ENCODE measurements around the gene ZFP1. TPM values are rescaled to one million over a fixed set of nuclear protein-coding genes. Genes with fewer than 3 reads are reported as not detected.

The ZFP1 gene
- total RNA-seq = 10.4 TPM
- long read RNA-seq, transcript ZFP1-209 (4 exons, 1,457 nt) = major isoform, 12 of 22 reads
- long read RNA-seq, partial matches to known transcripts = 0 of 22 reads
- long read RNA-seq, other reads (novel, unspliced or antisense) = 7 of 22 reads

DNA sequence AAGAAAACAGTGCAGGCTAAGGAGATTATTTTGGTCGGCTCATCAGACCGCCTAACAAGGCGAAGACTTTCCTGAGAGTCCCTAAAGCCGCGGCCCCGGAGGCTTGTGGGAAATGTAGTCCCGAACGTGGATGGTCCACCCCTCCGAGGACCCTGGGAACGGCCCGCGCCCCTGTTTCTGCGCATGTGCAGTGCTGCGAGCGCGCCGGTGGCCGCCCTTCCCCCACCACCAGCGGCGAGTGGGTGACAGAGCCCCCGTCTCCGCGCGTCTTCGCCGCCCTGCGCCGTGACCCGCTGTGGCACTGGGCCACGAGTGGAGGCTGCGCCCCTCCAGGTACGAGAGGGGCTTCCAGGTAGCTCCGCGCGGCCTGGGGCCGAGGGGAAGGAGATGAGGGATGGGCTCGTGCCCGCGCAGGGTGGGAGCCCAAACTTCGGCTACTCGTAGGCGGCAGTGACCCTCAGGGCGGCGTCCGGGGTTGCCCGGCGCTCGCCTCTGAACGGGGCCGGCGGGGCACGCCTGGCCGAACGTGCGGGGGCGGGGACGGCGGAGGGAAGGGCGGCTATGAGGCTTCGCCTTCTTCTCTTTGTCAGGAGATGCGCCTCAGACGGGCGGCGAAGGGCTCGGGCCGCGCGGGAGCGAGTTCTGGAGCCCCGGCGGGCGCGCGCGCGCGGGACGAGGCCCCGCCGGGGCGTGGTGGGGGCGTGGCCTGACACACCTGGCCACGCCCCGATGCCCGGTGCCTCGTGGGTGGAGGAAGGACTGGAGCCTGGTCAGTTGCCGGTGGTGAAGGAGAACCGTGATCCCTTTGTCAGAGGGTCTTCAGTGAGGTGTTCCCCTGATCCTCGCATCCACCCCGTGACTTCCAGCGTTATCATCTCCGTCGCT lies at the start of gene ZFP1:
Gene ZFP1, plus strand, starts transcription at position 214 of the 885 bp plus-strand sequence. CDS start 4,428 bp downstream, outside the sequence.
- peak; percentile 98 for DNase-seq
- intact Hi-C loops (cut with DNase I) = no loop called here
- H3K27me3 ChIP-seq (ENCODE audit: low read depth) = no peaks in the 10 kb centered on the region

DNA sequence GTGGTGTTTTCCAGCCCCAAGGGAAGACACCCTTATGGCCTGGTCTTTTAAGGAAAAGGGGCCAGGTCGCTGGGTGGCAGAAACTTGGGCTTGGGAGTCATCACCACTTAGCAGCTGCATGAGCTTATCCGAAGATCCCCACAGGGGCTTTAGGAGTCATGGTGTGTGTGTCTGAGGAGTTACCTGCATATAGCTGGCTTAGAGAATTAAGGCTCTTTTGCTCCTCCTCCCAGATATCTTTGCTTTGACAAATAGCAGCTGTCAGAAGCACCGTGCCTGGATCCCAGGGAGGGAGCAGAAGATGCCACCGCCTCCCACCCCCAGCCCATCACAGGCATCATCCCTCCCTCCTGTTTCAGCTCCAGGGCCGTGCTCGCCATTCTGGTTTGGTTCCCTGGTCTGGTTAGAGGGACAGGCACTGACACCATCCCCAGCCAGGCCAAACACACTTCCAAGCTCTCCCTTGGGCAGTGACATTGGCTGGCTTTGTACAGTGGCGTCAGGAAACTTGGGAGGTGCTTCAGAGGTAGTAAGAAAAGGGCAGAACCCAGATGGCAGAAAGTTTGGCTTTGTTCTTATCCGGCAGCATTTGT lies 49.2 kb upstream of the ZFP1 start:
- intact Hi-C loops (cut with DNase I) = no loop called here
- TF ChIP-seq, protein P1, sequence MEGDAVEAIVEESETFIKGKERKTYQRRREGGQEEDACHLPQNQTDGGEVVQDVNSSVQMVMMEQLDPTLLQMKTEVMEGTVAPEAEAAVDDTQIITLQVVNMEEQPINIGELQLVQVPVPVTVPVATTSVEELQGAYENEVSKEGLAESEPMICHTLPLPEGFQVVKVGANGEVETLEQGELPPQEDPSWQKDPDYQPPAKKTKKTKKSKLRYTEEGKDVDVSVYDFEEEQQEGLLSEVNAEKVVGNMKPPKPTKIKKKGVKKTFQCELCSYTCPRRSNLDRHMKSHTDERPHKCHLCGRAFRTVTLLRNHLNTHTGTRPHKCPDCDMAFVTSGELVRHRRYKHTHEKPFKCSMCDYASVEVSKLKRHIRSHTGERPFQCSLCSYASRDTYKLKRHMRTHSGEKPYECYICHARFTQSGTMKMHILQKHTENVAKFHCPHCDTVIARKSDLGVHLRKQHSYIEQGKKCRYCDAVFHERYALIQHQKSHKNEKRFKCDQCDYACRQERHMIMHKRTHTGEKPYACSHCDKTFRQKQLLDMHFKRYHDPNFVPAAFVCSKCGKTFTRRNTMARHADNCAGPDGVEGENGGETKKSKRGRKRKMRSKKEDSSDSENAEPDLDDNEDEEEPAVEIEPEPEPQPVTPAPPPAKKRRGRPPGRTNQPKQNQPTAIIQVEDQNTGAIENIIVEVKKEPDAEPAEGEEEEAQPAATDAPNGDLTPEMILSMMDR (IDR thresholded peaks at IDR 0.05) = no peak
- H3K4me3 ChIP-seq = no peak overlapping the region
- ATAC-seq (no peak), DNase-seq (no peak)
- H3K27ac ChIP-seq = peak overlapping the region; percentile 77
- no peaks in the 10 kb centered on the region for H3K9me3 ChIP-seq
- H3K27me3 ChIP-seq (ENCODE audit: low read depth) = no peaks in the 10 kb centered on the region
- H3K4me1 ChIP-seq = peaks cover 47% of the 10 kb centered on the region
- H3K36me3 ChIP-seq = peaks cover 8% of the 10 kb centered on the region

More for the DNA sequence above, at the start of gene ZFP1:
- TF ChIP-seq, protein P1 (IDR thresholded peaks at IDR 0.05) = no peak
- peaks cover 10% of the 10 kb centered on the region for H3K4me1 ChIP-seq
- H3K36me3 ChIP-seq = no peaks in the 10 kb centered on the region
- H3K27ac ChIP-seq = peak within 1 kb of the TSS; percentile 96
- H3K4me3 ChIP-seq = peak within 1 kb of the TSS; percentile 99
- peak; percentile 99 for ATAC-seq
- peaks cover 16% of the 10 kb centered on the region for H3K9me3 ChIP-seq

DNA sequence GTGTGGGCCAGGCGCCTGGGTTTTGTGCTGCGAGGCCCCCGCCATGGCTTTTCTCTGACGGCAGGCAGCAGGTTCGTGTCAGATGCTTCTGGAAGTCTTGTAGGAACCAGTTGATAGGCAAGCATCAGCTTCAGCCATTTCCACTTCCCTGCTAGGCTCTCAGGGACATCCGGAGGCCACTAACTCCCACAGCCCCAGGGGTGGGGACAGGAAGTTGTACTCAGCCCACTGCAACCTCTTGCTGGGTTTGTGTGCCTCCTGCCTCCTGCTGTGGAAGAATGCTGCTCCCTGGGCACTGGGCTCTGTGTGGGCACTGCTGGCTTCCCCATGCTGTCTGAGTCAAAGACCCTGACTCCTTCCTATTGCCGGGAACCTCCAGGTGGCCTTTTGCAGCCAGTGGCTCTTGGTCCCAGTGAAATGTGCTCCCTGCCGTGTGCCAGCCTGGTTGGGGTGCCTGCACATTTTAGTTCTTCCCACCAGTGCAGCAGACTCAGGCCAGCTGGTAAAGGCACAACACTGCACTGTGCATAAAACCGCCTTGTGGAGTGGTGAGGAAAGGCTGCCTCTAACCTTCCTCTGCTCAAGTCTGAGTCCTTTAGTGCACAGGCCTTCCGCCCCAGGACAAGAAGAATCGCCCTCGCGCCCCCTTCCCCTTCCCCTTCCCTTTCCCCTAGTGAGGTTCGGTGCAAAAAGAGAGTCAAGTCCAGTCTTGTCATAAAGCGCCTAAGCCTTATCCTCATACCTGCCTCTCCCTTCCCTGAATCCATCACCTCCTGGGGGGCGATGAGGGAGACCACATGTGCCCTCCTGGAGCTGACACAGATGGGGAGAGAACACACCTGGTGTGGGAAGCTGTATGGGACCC lies 48.4 kb upstream of the ZFP1 start:
- TF ChIP-seq, protein P1 (IDR thresholded peaks at IDR 0.05) = no peak
- intact Hi-C loops (cut with DNase I) = no loop called here
- DNase-seq = peak; percentile 66

DNA sequence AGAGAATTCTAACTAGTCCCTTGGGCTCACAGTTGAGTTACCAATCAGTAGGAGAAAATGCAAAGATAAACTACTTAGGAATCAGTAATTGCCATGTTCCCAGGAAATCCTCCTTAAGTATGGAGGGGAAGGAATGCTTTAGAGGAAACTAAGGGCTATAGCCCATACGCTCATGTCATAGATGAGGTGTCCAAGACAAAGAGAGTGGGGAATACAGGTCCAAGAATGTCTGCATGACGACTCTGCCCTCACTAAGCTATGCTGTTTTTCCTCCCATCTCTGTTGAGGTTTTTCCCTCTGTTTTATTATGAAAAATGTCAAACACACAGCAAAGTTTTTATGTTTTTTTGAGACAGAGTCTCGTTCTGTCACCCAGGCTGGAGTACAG lies 47.7 kb upstream of the ZFP1 start:
- Histone ChIP-seq H3K27ac (peak overlapping the region; percentile 77), H3K27me3 (ENCODE audit: low read depth) (no peaks in the 10 kb centered on the region), H3K4me1 (peaks cover 59% of the 10 kb centered on the region), H3K4me3 (no peak overlapping the region), H3K36me3 (no peaks in the 10 kb centered on the region), H3K9me3 (no peaks in the 10 kb centered on the region)
- TF ChIP-seq, protein P1 (IDR thresholded peaks at IDR 0.05) = no peak
- intact Hi-C loops (cut with DNase I) = no loop called here
- DNase-seq = no peak
- no peak for ATAC-seq

More for the DNA sequence above, 48.4 kb upstream of the ZFP1 start:
- no peaks in the 10 kb centered on the region for H3K9me3 ChIP-seq
- no peak overlapping the region for H3K4me3 ChIP-seq
- H3K27me3 ChIP-seq (ENCODE audit: low read depth) = no peaks in the 10 kb centered on the region
- H3K36me3 ChIP-seq = peaks cover 2% of the 10 kb centered on the region
- H3K27ac ChIP-seq = peak overlapping the region; percentile 77
- ATAC-seq = peak in 1 of 2 donors; percentile 48
- H3K4me1 ChIP-seq = peaks cover 53% of the 10 kb centered on the region

DNA sequence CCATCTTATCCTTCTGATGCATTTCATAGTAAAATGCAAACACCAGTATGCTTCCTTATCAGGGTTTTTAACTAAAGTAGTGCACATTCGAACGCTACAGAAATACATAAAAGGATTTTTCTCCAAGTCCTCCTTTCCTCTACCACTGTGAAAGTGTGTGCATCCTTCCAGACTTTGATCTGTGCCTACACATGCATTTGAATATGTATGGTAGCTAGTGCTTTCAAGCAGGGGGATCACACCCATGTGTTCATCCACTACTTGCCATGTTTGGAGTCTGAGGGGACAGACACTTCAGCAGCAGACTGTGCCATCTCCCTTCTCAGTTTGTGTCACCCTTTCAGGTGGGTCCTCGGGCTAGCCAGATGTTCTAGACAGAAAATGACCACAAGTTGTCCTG lies 46.7 kb upstream of the ZFP1 start:
- ATAC-seq (no peak), DNase-seq (no peak)
- TF ChIP-seq, protein P1 (IDR thresholded peaks at IDR 0.05) = no peak
- H3K36me3 ChIP-seq = no peaks in the 10 kb centered on the region
- no peak overlapping the region for H3K4me3 ChIP-seq
- no peak overlapping the region for H3K27ac ChIP-seq
- peaks cover 63% of the 10 kb centered on the region for H3K4me1 ChIP-seq
- no peaks in the 10 kb centered on the region for H3K9me3 ChIP-seq
- H3K27me3 ChIP-seq (ENCODE audit: low read depth) = no peaks in the 10 kb centered on the region
- intact Hi-C loops (cut with DNase I) = no loop called here
